ENCODE measurements around the gene GNRH2. TPM values are rescaled to one million over a fixed set of nuclear protein-coding genes. Genes with fewer than 3 reads are reported as not detected.
A peak's percentile ranks its signal among the peaks of the same experiment; 100 is the strongest.

The GNRH2 gene
- total RNA-seq, 1 donor from 2014 or later: not detected

DNA sequence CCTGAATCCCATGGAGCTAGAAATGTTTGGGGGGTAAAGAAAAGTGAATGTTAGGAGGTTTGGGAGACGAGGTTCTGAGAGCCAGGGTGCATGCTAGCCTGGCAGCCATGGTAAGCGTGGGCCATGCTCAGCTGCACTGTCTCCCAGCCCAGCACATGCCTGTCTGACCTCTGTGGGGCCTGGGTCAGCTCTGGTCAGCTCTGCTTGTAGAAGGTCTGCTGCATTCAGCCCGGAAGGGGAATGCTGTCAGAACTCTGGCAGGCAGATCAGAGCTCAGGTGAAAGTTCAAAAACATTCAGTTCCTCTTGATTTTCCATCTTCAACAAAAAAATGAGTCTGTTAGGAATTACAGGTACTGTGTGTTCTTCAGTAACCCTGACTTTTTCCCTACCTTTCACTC lies 5.8 kb upstream of the GNRH2 start:
- H3K27ac ChIP-seq (replicated peaks): no peak overlapping the region
- no peak for DNase-seq
- no peaks in the 10 kb centered on the region for H3K9me3 ChIP-seq (replicated peaks)
- no peaks in the 10 kb centered on the region for H3K27me3 ChIP-seq (ENCODE audit: low read depth)
- no peak overlapping the region for H3K4me3 ChIP-seq
- intact Hi-C loops (cut with micrococcal nuclease): no loop called here
- peaks cover 58% of the 10 kb centered on the region for H3K36me3 ChIP-seq
- TF ChIP-seq, protein P1, sequence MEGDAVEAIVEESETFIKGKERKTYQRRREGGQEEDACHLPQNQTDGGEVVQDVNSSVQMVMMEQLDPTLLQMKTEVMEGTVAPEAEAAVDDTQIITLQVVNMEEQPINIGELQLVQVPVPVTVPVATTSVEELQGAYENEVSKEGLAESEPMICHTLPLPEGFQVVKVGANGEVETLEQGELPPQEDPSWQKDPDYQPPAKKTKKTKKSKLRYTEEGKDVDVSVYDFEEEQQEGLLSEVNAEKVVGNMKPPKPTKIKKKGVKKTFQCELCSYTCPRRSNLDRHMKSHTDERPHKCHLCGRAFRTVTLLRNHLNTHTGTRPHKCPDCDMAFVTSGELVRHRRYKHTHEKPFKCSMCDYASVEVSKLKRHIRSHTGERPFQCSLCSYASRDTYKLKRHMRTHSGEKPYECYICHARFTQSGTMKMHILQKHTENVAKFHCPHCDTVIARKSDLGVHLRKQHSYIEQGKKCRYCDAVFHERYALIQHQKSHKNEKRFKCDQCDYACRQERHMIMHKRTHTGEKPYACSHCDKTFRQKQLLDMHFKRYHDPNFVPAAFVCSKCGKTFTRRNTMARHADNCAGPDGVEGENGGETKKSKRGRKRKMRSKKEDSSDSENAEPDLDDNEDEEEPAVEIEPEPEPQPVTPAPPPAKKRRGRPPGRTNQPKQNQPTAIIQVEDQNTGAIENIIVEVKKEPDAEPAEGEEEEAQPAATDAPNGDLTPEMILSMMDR (IDR thresholded peaks at IDR 0.05; ENCODE audit: borderline replicate concordance): no peak
- peaks cover 17% of the 10 kb centered on the region for H3K4me1 ChIP-seq

DNA sequence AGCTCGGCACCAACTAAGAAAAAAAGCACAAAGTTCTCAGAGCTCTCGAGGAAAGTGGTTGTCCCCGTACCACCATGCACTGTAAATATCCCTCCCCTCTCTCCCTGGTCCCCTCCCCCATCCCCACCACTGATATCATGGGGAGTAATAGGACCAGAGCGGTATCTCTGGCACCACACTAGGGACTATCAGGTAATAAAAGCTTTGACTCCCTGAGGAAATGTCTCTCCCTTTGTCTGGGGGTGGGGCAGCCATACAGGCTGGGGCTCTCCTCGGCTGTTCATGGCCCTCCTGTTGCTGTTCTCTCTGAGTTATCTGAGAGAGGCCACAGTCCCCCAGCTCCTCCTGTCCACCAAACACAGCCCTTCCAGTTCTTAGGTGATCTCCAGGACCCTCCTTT lies 5.0 kb upstream of the GNRH2 start:
- no peaks in the 10 kb centered on the region for H3K27me3 ChIP-seq (ENCODE audit: low read depth)
- DNase-seq: no peak
- H3K27ac ChIP-seq (replicated peaks): no peak overlapping the region
- peaks cover 17% of the 10 kb centered on the region for H3K4me1 ChIP-seq
- H3K36me3 ChIP-seq: peaks cover 58% of the 10 kb centered on the region
- H3K4me3 ChIP-seq: no peak overlapping the region
- no peaks in the 10 kb centered on the region for H3K9me3 ChIP-seq (replicated peaks)
- intact Hi-C loops (cut with micrococcal nuclease): no loop called here
- TF ChIP-seq, protein P1 (IDR thresholded peaks at IDR 0.05; ENCODE audit: borderline replicate concordance): no peak

DNA sequence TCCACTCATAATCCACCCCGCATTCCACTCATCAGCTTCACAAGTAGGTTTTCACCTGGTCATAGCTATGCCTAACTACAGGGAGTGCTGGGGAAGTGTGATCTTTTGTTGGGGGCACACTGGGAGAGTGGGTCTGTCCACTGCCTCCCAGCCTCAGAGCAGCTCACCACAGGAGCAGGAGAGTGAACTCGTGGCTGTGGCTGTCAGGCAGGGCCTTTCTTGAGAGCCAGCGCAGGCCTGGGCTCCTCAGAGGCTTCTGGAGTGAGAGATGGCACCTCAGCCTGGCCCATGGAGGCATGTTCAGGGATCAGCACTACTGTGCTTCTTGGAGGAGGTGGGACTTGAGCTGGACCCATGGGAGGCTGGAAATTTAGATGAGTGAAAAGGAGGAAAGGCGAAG lies 4.0 kb upstream of the GNRH2 start:
- Histone ChIP-seq H3K27me3 (ENCODE audit: low read depth) (no peaks in the 10 kb centered on the region), H3K36me3 (peaks cover 58% of the 10 kb centered on the region), H3K9me3 (replicated peaks) (no peaks in the 10 kb centered on the region), H3K4me3 (no peak overlapping the region), H3K4me1 (peaks cover 17% of the 10 kb centered on the region), H3K27ac (replicated peaks) (no peak overlapping the region)
- intact Hi-C loops (cut with micrococcal nuclease): no loop called here
- TF ChIP-seq, protein P1 (IDR thresholded peaks at IDR 0.05; ENCODE audit: borderline replicate concordance): no peak
- DNase-seq: no peak

DNA sequence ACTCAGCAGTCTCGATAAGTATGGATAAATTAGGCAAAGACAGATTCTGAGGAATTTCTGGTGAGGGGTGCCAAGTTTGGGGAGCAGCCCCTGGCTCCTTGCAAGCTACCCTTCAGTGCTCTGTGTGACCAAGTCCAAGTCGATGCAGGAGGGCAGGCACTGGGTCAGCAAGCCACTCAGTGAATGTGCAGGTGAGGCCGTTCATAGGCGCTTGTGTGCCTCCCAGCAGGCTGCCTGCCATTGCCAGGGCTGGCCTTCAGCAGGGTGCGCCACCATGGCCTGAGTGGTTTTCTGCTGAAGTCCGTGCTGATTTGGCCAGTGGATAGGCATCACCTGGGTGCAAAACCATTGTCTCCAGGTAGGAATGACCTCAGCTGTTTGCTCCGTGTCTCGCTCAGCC lies 3.3 kb upstream of the GNRH2 start:
- no peak overlapping the region for H3K4me3 ChIP-seq
- H3K4me1 ChIP-seq: peaks cover 23% of the 10 kb centered on the region
- TF ChIP-seq, protein P1 (IDR thresholded peaks at IDR 0.05; ENCODE audit: borderline replicate concordance): no peak
- no peak overlapping the region for H3K27ac ChIP-seq (replicated peaks)
- DNase-seq: no peak
- no peaks in the 10 kb centered on the region for H3K9me3 ChIP-seq (replicated peaks)
- intact Hi-C loops (cut with micrococcal nuclease): no loop called here
- peaks cover 55% of the 10 kb centered on the region for H3K36me3 ChIP-seq
- H3K27me3 ChIP-seq (ENCODE audit: low read depth): no peaks in the 10 kb centered on the region

DNA sequence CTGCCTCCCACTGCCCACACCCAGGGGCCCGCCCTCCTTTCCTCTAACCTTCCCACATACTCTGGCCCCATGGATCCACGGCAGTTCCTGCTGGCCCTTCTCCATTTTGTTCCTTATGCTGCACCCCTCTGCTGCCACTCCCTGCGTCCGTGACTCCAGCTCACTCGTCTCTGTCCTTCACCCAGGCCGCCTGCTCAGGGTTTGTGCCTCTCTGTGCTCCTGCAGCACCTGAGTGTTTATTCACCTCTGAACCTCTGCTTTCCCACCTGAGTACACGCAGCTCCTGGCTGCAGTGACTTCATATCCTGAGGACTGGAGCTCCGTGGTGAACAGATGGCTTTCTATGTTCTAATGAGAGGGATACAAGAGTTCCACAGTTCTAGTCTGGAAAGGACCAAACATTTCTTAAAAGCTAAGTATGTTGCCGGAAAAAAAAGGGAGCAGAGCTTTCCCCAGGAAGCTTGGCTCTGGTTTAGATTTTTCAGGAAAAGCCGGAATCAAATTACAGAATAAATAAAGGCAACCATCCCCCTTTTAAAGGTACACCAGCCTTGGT lies 1.5 kb upstream of the GNRH2 start:
- TF ChIP-seq, protein P1 (IDR thresholded peaks at IDR 0.05; ENCODE audit: borderline replicate concordance): no peak
- H3K4me3 ChIP-seq: peak overlapping the region; percentile 11
- intact Hi-C loops (cut with micrococcal nuclease): no loop called here

More for the DNA sequence above, 1.5 kb upstream of the GNRH2 start:
- H3K27ac ChIP-seq (replicated peaks): peak overlapping the region; percentile 96
- H3K36me3 ChIP-seq: peaks cover 37% of the 10 kb centered on the region
- peaks cover 39% of the 10 kb centered on the region for H3K4me1 ChIP-seq
- DNase-seq: no peak
- no peaks in the 10 kb centered on the region for H3K9me3 ChIP-seq (replicated peaks)
- no peaks in the 10 kb centered on the region for H3K27me3 ChIP-seq (ENCODE audit: low read depth)
